MM.1S (cell line): ENCODE results near the gene C3orf18.

Source experiments
- DNase-seq: peaks from one replicate; pipeline ENCODE4 v3.0.0-alpha.2; 2015
- H2AFZ ChIP-seq: fragments of 300-600 bp; sonication (generic); 2 replicates; pipeline ENCODE4 v1.6.0; 2016; ENCODE audit warnings: antibody characterized with exemption, low read length
- H3F3A ChIP-seq: fragments of 300-600 bp; sonication (generic); 2 replicates; pipeline ENCODE4 v1.6.1; 2016; ENCODE audit warnings: mild to moderate bottlenecking, antibody characterized with exemption, low read length, moderate library complexity, mixed read lengths; ENCODE audit not compliant: insufficient read depth
- H3K27ac ChIP-seq: fragments of 300-600 bp; sonication (generic); 2 replicates; pipeline ENCODE4 v1.5.1; 2016; ENCODE audit warnings: mild to moderate bottlenecking, low read length
- H3K27me3 ChIP-seq: fragments of 300-600 bp; sonication (generic); replicated peaks from 2 replicates; pipeline ENCODE4 v1.6.0; 2016; ENCODE audit warnings: low read length; ENCODE audit not compliant: insufficient read depth
- H3K36me3 ChIP-seq: fragments of 300-600 bp; sonication (generic); replicated peaks from 2 replicates; pipeline ENCODE4 v1.6.1; 2016; ENCODE audit warnings: mild to moderate bottlenecking, low read length, mixed read lengths; ENCODE audit not compliant: insufficient read depth
- H3K4me1 ChIP-seq: fragments of 300-600 bp; sonication (generic); 2 replicates; pipeline ENCODE4 v1.6.1; 2016; ENCODE audit warnings: low read length, mixed read lengths
- H3K4me2 ChIP-seq: fragments of 300-600 bp; sonication (generic); 2 replicates; pipeline ENCODE4 v1.6.0; 2016; ENCODE audit warnings: low read depth, low read length
- H3K4me3 ChIP-seq: fragments of 300-600 bp; sonication (generic); 2 replicates; pipeline ENCODE4 v1.5.1; 2016; ENCODE audit warnings: low read length, mixed read lengths
- H3K79me2 ChIP-seq: fragments of 300-600 bp; sonication (generic); 2 replicates; pipeline ENCODE4 v1.6.1; 2016; ENCODE audit warnings: mixed run types, low read length, mixed read lengths
- H3K9ac ChIP-seq: fragments of 300-600 bp; sonication (generic); 2 replicates; pipeline ENCODE4 v1.6.1; 2016; ENCODE audit warnings: low read length, mixed read lengths
- H3K9me2 ChIP-seq: fragments of 300-600 bp; sonication (generic); replicated peaks from 2 replicates; pipeline ENCODE4 v1.6.1; 2016; ENCODE audit warnings: mild to moderate bottlenecking, low read length, mixed read lengths; ENCODE audit not compliant: insufficient read depth
- H3K9me3 ChIP-seq: fragments of 300-600 bp; sonication (generic); replicated peaks from 2 replicates; pipeline ENCODE4 v1.6.1; 2016; ENCODE audit warnings: mild to moderate bottlenecking, low read length, mixed read lengths; ENCODE audit not compliant: insufficient read depth
- H4K20me1 ChIP-seq: fragments of 300-600 bp; sonication (generic); 2 replicates; pipeline ENCODE4 v1.6.1; 2016; ENCODE audit warnings: mild to moderate bottlenecking, low read length, moderate library complexity, mixed read lengths; ENCODE audit not compliant: insufficient read depth
- CTCF ChIP-seq: fragments of 300-600 bp; sonication (generic); IDR thresholded peaks from 2 replicates; pipeline ENCODE4 v1.5.1; 2016; ENCODE audit warnings: antibody characterized with exemption, low read length, mixed read lengths
- EZH2 ChIP-seq: fragments of 300-600 bp; sonication (generic); optimal IDR thresholded peaks from 2 replicates; pipeline ENCODE3; 2017; ENCODE audit warnings: low read depth, mild to moderate bottlenecking, antibody characterized with exemption, low read length, mixed read lengths
- EZH2phosphoT487 ChIP-seq: fragments of 300-600 bp; sonication (generic); IDR thresholded peaks from 2 replicates; pipeline ENCODE4 v1.6.1; 2018; ENCODE audit warnings: antibody characterized with exemption, low read length

The C3orf18 gene

GRCh38 chr3:50592568-50592967 is 25.0 kb upstream of the C3orf18 start:
- Histone ChIP-seq H3K36me3 (no peaks in the 10 kb centered on the region), H3K4me3 (no peak overlapping the region), H3K4me1 (0 out of 2 replicates have a peak, but pooled peaks cover 8% of the 10 kb centered on the region), H4K20me1 (no peaks in the 10 kb centered on the region), H3K27me3 (no peaks in the 10 kb centered on the region), H3K9ac (no peak overlapping the region), H3K79me2 (no peaks in the 10 kb centered on the region), H3K4me2 (no peak overlapping the region), H3F3A (no peaks in the 10 kb centered on the region), H3K9me3 (no peaks in the 10 kb centered on the region), H3K9me2 (no peaks in the 10 kb centered on the region), H2AFZ (no peak overlapping the region), H3K27ac (no peak overlapping the region)
- no peak for DNase-seq
- TF ChIP-seq EZH2phosphoT487 (no peak), EZH2 (no peak)

GRCh38 chr3:50591196-50591741 is 23.7 kb upstream of the C3orf18 start:
- 0 out of 2 replicates have a peak, but pooled peaks cover 8% of the 10 kb centered on the region for H3K4me1 ChIP-seq
- peak overlapping the region; percentile 38; the same call in 1 of the 2 replicates for H3K27ac ChIP-seq
- H4K20me1 ChIP-seq, result no peaks in the 10 kb centered on the region
- H3F3A ChIP-seq, result no peaks in the 10 kb centered on the region
- no peaks in the 10 kb centered on the region for H3K79me2 ChIP-seq
- no peak overlapping the region for H3K4me3 ChIP-seq
- no peaks in the 10 kb centered on the region for H3K9me3 ChIP-seq
- no peaks in the 10 kb centered on the region for H3K9me2 ChIP-seq
- no peaks in the 10 kb centered on the region for H3K27me3 ChIP-seq
- no peak overlapping the region for H3K9ac ChIP-seq
- no peak overlapping the region for H2AFZ ChIP-seq
- no peak overlapping the region for H3K4me2 ChIP-seq
- TF ChIP-seq EZH2, result no peak
- no peak for TF ChIP-seq EZH2phosphoT487
- no peak for TF ChIP-seq CTCF
- no peaks in the 10 kb centered on the region for H3K36me3 ChIP-seq
- no peak for DNase-seq

- Histone ChIP-seq H3K36me3 (no peaks in the 10 kb centered on the region), H3K9me3 (no peaks in the 10 kb centered on the region), H3K79me2 (no peaks in the 10 kb centered on the region), H3F3A (no peaks in the 10 kb centered on the region), H3K4me1 (0 out of 2 replicates have a peak, but pooled peaks cover 8% of the 10 kb centered on the region), H4K20me1 (no peaks in the 10 kb centered on the region), H3K9me2 (no peaks in the 10 kb centered on the region), H2AFZ (no peak overlapping the region), H3K27me3 (no peaks in the 10 kb centered on the region), H3K4me3 (no peak overlapping the region), H3K9ac (no peak overlapping the region), H3K4me2 (no peak overlapping the region), H3K27ac (no peak overlapping the region)
- TF ChIP-seq EZH2phosphoT487 (no peak), CTCF (no peak), EZH2 (no peak)
- no peak for DNase-seq
Measured at GRCh38 chr3:50588759-50589433, 21.3 kb upstream of the C3orf18 start.
